Endothelial cell of umbilical vein (primary cell): Measurements from ENCODE around the gene ABLIM1. TPM values are rescaled to one million over a fixed set of nuclear protein-coding genes. Genes with fewer than 3 reads are reported as not detected.

Experiments used
- BruUV-seq: library from RNA; stranded (reverse); fragments of 400-500 nt; replicated peaks from 2 replicates; lab custom pipeline; 2021; lab: Mats Ljungman, UMichigan
- CTCF ChIA-PET: fragments of 300-600, 350-600 bp; sonication (Branson Sonifier 250); formaldehyde crosslinking; loops from one replicate; lab custom pipeline; 2021; ENCODE audit warnings: antibody characterized with exemption, inconsistent platforms; lab: Charles Lee
- POLR2A ChIA-PET: fragments of 300-600, 350-600 bp; sonication (Branson Sonifier 250); formaldehyde crosslinking; loops from one replicate; lab custom pipeline; 2021; ENCODE audit warnings: antibody characterized with exemption, inconsistent platforms; lab: Charles Lee
- DNase-seq: peaks from one replicate; pipeline ENCODE4 v3.0.0-alpha.2; 2011; ENCODE audit warnings: low read depth, low spot score
- FAIRE-seq: peaks from 2 replicates; lab custom pipeline; 2011; peaks lifted over from hg19 to GRCh38; lab: Jason Lieb, UNC
- H2AFZ ChIP-seq: 2 replicates; pipeline ENCODE4 v1.6.0; 2012; ENCODE audit warnings: low read depth, low read length, control low read depth, inconsistent platforms
- H3K27ac ChIP-seq: 2 replicates; pipeline ENCODE4 v1.5.1; 2011; ENCODE audit warnings: low read depth, mild to moderate bottlenecking, control low read depth, low read length, moderate library complexity; ENCODE audit not compliant: insufficient read depth
- H3K27me3 ChIP-seq, 2 experiments: 2 replicates each; pipeline versions ENCODE4 v1.6.0 to v1.6.1; 2011; ENCODE audit warnings: low read length in 2 of 2, mixed read lengths in 1 of 2; ENCODE audit not compliant: control insufficient read depth in 2 of 2, insufficient read depth in 2 of 2
- H3K36me3 ChIP-seq, 2 experiments: 2 replicates in 1 of 2; 3 replicates in 1 of 2; pipeline ENCODE4 v1.5.1; 2011; ENCODE audit warnings: low read length in 2 of 2, mild to moderate bottlenecking in 1 of 2, moderate library complexity in 1 of 2; ENCODE audit not compliant: control insufficient read depth in 2 of 2, insufficient read depth in 2 of 2; ENCODE audit errors: extremely low read depth in 1 of 2
- H3K4me1 ChIP-seq: 3 replicates; pipeline ENCODE4 v1.5.1; 2011; ENCODE audit warnings: mild to moderate bottlenecking, low read length; ENCODE audit not compliant: control insufficient read depth, insufficient read depth; ENCODE audit errors: extremely low read depth
- H3K4me2 ChIP-seq: 2 replicates; pipeline ENCODE4 v1.6.1; 2011; ENCODE audit warnings: low read length, control low read depth, mixed read lengths; ENCODE audit not compliant: insufficient read depth
- H3K4me3 ChIP-seq, 3 experiments: fragments of 200-600 bp in 1 of 3; sonication (generic), shearing (Covaris generic) in 1 of 3; replicated peaks in 1 of 3; 2 replicates each; pipeline ENCODE4 v1.5.1; 2011 to 2016; ENCODE audit warnings: control low read depth in 3 of 3, low read length in 3 of 3, mild to moderate bottlenecking in 2 of 3, inconsistent platforms in 1 of 3, low read depth in 1 of 3, moderate library complexity in 1 of 3; ENCODE audit not compliant: insufficient read depth in 1 of 3
- H3K79me2 ChIP-seq: 2 replicates; pipeline ENCODE4 v1.6.0; 2012; ENCODE audit warnings: low read length, inconsistent platforms; ENCODE audit not compliant: control insufficient read depth, insufficient read depth
- H3K9ac ChIP-seq: replicated peaks from 2 replicates; pipeline ENCODE3; 2011; ENCODE audit warnings: low read length, control low read depth; ENCODE audit not compliant: insufficient read depth; ENCODE audit errors: extremely low read depth
- H3K9me1 ChIP-seq: replicated peaks from 3 replicates; pipeline ENCODE4 v1.6.0; 2011; ENCODE audit warnings: mild to moderate bottlenecking, low read length; ENCODE audit not compliant: control insufficient read depth, insufficient read depth; ENCODE audit errors: extremely low read depth
- H3K9me3 ChIP-seq: replicated peaks from 2 replicates; pipeline ENCODE4 v1.5.1; 2012; ENCODE audit warnings: low read length, inconsistent platforms; ENCODE audit not compliant: control insufficient read depth, insufficient read depth
- H4K20me1 ChIP-seq: replicated peaks from 2 replicates; pipeline ENCODE3; 2011; ENCODE audit warnings: mild to moderate bottlenecking, low read length; ENCODE audit not compliant: control insufficient read depth, insufficient read depth; ENCODE audit errors: extremely low read depth
- EZH2 ChIP-seq: IDR thresholded peaks from 2 replicates; pipeline ENCODE4 v1.6.1; 2012; ENCODE audit warnings: borderline replicate concordance, low read depth, mild to moderate bottlenecking, moderate library complexity, low read length, inconsistent platforms; ENCODE audit not compliant: severe bottlenecking
- FOS ChIP-seq: IDR thresholded peaks from 2 replicates; pipeline ENCODE4 v1.6.1; 2011; ENCODE audit warnings: mild to moderate bottlenecking, low read length, moderate library complexity, borderline replicate concordance; ENCODE audit not compliant: insufficient read depth
- GATA2 ChIP-seq: IDR thresholded peaks from 2 replicates; pipeline ENCODE4 v1.7.0; 2011; ENCODE audit warnings: low read depth, mild to moderate bottlenecking, moderate library complexity, mixed read lengths, low read length; ENCODE audit not compliant: insufficient read length, insufficient read depth
- JUN ChIP-seq: IDR thresholded peaks from 2 replicates; pipeline ENCODE4 v1.6.1; 2011; ENCODE audit warnings: borderline replicate concordance, low read depth; ENCODE audit not compliant: insufficient read length, insufficient read depth
- MAX ChIP-seq: IDR thresholded peaks from 2 replicates; pipeline ENCODE4 v1.6.1; 2011; ENCODE audit not compliant: insufficient read depth, insufficient read length
- MYC ChIP-seq: IDR thresholded peaks from one replicate; pipeline ENCODE4 v1.6.1; 2011; ENCODE audit warnings: mild to moderate bottlenecking, low read depth, low read length
- POLR2A ChIP-seq: IDR thresholded peaks from 2 replicates; pipeline ENCODE4 v1.6.1; 2012; ENCODE audit warnings: low read depth, mild to moderate bottlenecking, control low read depth, low read length
- POLR2AphosphoS5 ChIP-seq: IDR thresholded peaks from 2 replicates; pipeline ENCODE4 v1.6.1; 2012; ENCODE audit warnings: low read depth, mild to moderate bottlenecking, control low read depth, low read length, moderate library complexity; ENCODE audit not compliant: insufficient read depth
- dilution Hi-C: fragments of 300-500 bp; cut with MboI; formaldehyde crosslinking; loops from one replicate; pipeline ENCODE4 v1.15.0; 2019; ENCODE audit warnings: low sequenced_read_pairs; ENCODE audit not compliant: extremely low pct_ligation_motif_present
- intact Hi-C: fragments of 100-400 bp; cut with micrococcal nuclease; formaldehyde crosslinking; loops from one replicate; pipeline ENCODE4 v1.10.0; 2022
- polyA plus RNA-seq, 4 experiments: library from polyadenylated mRNA; depleted of rRNA in 3 of 4; stranded (reverse) in 3 of 4; unstranded in 1 of 4; fragments of >200 nt; gene quantifications; 2 replicates each; pipeline versions ENCODE4 v1.2.1 to v1.2.3, GENCODE V29; 2011 to 2012; ENCODE audit warnings: missing spikeins in 1 of 4
- total RNA-seq: library from RNA; stranded (reverse); gene quantifications from 2 replicates; pipeline ENCODE4 v1.2.3, GENCODE V29; 2021
- TF ChIP-seq, protein P1 (sequence below), 2 donors: IDR thresholded peaks; 1 replicate in 1 of 2; 2 replicates in 1 of 2; pipeline ENCODE4 v1.5.1; 2011; ENCODE audit warnings: low read length in 2 of 2, mild to moderate bottlenecking in 2 of 2, moderate library complexity in 2 of 2, control low read depth in 1 of 2, inconsistent platforms in 1 of 2, low read depth in 1 of 2; ENCODE audit not compliant: insufficient read depth in 1 of 2; ENCODE audit errors: extremely low read depth in 1 of 2

The ABLIM1 gene
- total and polyA plus RNA-seq, 2 donors (not counting 3 experiments of a cell fraction or from before 2014, with no cell fraction given): 128 to 235 TPM

DNA sequence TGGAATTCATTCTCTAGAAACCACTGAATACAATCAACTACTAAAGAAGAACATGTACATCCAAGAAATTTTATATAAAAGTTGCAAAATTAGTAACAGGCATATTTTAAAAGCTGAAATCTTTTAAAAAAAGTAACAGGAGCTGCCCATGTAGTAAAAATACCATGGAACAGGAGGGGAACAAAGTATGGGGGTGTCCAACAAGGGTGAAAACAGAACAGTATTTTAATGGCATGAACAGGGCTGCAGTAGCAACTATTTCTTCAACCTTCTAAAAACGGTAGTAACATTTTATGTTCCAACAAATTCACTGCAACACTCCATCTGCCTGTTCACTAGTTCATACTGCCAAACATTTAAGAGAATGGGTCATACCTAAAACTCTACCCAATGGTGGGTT is 77.0 kb downstream of the ABLIM1 start:
- dilution Hi-C loops (no loop called here), intact Hi-C loops (no loop called here)
- DNase-seq (no peak), FAIRE-seq (no peak)
- Histone ChIP-seq H3K9me1 (no peaks in the 10 kb centered on the region), H4K20me1 (no peaks in the 10 kb centered on the region), H3K27ac (no peak overlapping the region), H3K4me1 (peaks cover 10% of the 10 kb centered on the region), H3K36me3 (no peaks in the 10 kb centered on the region), H3K4me3 (no peak overlapping the region), H3K9me3 (no peaks in the 10 kb centered on the region), H3K9ac (no peak overlapping the region), H3K79me2 (no peaks in the 10 kb centered on the region), H3K27me3 (no peaks in the 10 kb centered on the region), H3K4me2 (no peak overlapping the region), H2AFZ (no peak overlapping the region)
- BruUV-seq: no TSS peak
- ChIA-PET POLR2A (no interaction called here), CTCF (no interaction called here)
- TF ChIP-seq MAX (no peak), GATA2 (no peak), POLR2A (no peak), POLR2AphosphoS5 (no peak), JUN (no peak), EZH2 (no peak), MYC (no peak), FOS (no peak)
- TF ChIP-seq, protein P1, sequence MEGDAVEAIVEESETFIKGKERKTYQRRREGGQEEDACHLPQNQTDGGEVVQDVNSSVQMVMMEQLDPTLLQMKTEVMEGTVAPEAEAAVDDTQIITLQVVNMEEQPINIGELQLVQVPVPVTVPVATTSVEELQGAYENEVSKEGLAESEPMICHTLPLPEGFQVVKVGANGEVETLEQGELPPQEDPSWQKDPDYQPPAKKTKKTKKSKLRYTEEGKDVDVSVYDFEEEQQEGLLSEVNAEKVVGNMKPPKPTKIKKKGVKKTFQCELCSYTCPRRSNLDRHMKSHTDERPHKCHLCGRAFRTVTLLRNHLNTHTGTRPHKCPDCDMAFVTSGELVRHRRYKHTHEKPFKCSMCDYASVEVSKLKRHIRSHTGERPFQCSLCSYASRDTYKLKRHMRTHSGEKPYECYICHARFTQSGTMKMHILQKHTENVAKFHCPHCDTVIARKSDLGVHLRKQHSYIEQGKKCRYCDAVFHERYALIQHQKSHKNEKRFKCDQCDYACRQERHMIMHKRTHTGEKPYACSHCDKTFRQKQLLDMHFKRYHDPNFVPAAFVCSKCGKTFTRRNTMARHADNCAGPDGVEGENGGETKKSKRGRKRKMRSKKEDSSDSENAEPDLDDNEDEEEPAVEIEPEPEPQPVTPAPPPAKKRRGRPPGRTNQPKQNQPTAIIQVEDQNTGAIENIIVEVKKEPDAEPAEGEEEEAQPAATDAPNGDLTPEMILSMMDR (IDR thresholded peaks at IDR 0.05; ENCODE audit: extremely low read depth in 1 of 2, insufficient read depth in 1 of 2, low read depth in 1 of 2, low read length in 2 of 2): no peak
